H1 (cell line): ENCODE data around the gene MTX1. TPM values are rescaled to one million over a fixed set of nuclear protein-coding genes. Genes with fewer than 3 reads are reported as not detected.

Experiments
- CBX8 ChIP-seq: fragments of 300-800, 300-1000 bp; sonication (generic); IDR thresholded peaks from 2 replicates; pipeline ENCODE4 v1.7.1; 2016; ENCODE audit warnings: low read depth, low read length, borderline replicate concordance
- CEBPB ChIP-seq: IDR thresholded peaks from 2 replicates; pipeline ENCODE4 v1.6.1; 2012; ENCODE audit warnings: low read depth, low read length
- CHD1 ChIP-seq: IDR thresholded peaks from 2 replicates; pipeline ENCODE4 v1.6.1; 2012; ENCODE audit warnings: low read depth, low read length, improper control_type of control experiment
- CREB1 ChIP-seq: IDR thresholded peaks from 2 replicates; pipeline ENCODE4 v1.6.1; 2012; ENCODE audit warnings: inconsistent platforms
- CTBP2 ChIP-seq: IDR thresholded peaks from 2 replicates; pipeline ENCODE4 v1.7.0; 2011; ENCODE audit warnings: borderline replicate concordance, mild to moderate bottlenecking, moderate library complexity, mixed read lengths, low read length; ENCODE audit not compliant: insufficient read depth, insufficient read length
- EGR1 ChIP-seq: IDR thresholded peaks from 2 replicates; pipeline ENCODE4 v1.6.1; 2011; ENCODE audit warnings: low read depth, low read length, borderline replicate concordance
- EP300 ChIP-seq, 2 experiments: IDR thresholded peaks; 1 replicate in 1 of 2; 2 replicates in 1 of 2; pipeline ENCODE4 v1.6.1; 2011 to 2012; ENCODE audit warnings: low read depth in 2 of 2, low read length in 2 of 2, mild to moderate bottlenecking in 2 of 2, borderline replicate concordance in 1 of 2, inconsistent platforms in 1 of 2, moderate library complexity in 1 of 2
- FOSL1 ChIP-seq: IDR thresholded peaks from 2 replicates; pipeline ENCODE4 v1.6.1; 2011; ENCODE audit warnings: mild to moderate bottlenecking, low read depth, low read length, moderate library complexity; ENCODE audit not compliant: insufficient read depth
- JUND ChIP-seq: IDR thresholded peaks from 2 replicates; pipeline ENCODE4 v1.6.1; 2011; ENCODE audit warnings: mild to moderate bottlenecking, improper control_type of control experiment, low read length
- MAFK ChIP-seq: IDR thresholded peaks from 2 replicates; pipeline ENCODE4 v1.6.1; 2012; ENCODE audit warnings: low read depth, mild to moderate bottlenecking, improper control_type of control experiment, low read length
- NANOG ChIP-seq: IDR thresholded peaks from 2 replicates; pipeline ENCODE4 v1.6.1; 2011; ENCODE audit warnings: low read length, low read depth, mild to moderate bottlenecking, inconsistent platforms; ENCODE audit not compliant: insufficient read depth, poor library complexity, severe bottlenecking
- PHF8 ChIP-seq: fragments of 200-600 bp; sonication (generic); conservative IDR thresholded peaks from 2 replicates; pipeline ENCODE4 v1.7.1; 2012; ENCODE audit warnings: low read depth, mild to moderate bottlenecking, inconsistent platforms, low read length, moderate library complexity
- POLR2A ChIP-seq, 2 experiments: IDR thresholded peaks; 1 replicate in 1 of 2; 2 replicates in 1 of 2; pipeline ENCODE4 v1.6.1; 2011; ENCODE audit warnings: low read depth in 2 of 2, low read length in 2 of 2, mild to moderate bottlenecking in 2 of 2; ENCODE audit errors: control extremely low read depth in 1 of 2
- POU5F1 ChIP-seq: IDR thresholded peaks from 2 replicates; pipeline ENCODE4 v1.6.1; 2011; ENCODE audit warnings: low read depth, mild to moderate bottlenecking, low read length, moderate library complexity
- RBBP5 ChIP-seq: IDR thresholded peaks from 2 replicates; pipeline ENCODE4 v1.7.1; 2012; ENCODE audit warnings: low read depth, mild to moderate bottlenecking, inconsistent platforms, low read length, moderate library complexity, borderline replicate concordance
- RXRA ChIP-seq: IDR thresholded peaks from 2 replicates; pipeline ENCODE4 v1.6.1; 2011; ENCODE audit warnings: low read depth, mild to moderate bottlenecking, low read length, moderate library complexity; ENCODE audit not compliant: insufficient read depth
- SAP30 ChIP-seq: fragments of 300-600 bp; sonication (generic); IDR thresholded peaks from 2 replicates; pipeline ENCODE4 v1.7.1; 2012; ENCODE audit warnings: low read length, moderate library complexity, mild to moderate bottlenecking, inconsistent platforms; ENCODE audit not compliant: insufficient read depth, insufficient replicate concordance
- SIN3A ChIP-seq, 2 experiments: IDR thresholded peaks in 1 of 2; conservative IDR thresholded peaks in 1 of 2; 2 replicates each; pipeline ENCODE4 v1.6.1; 2011 to 2012; ENCODE audit warnings: low read length in 2 of 2, improper control_type of control experiment in 1 of 2, low read depth in 1 of 2, mild to moderate bottlenecking in 1 of 2
- SP4 ChIP-seq: IDR thresholded peaks from 2 replicates; pipeline ENCODE4 v1.6.1; 2012; ENCODE audit warnings: low read length, inconsistent platforms
- TBP ChIP-seq: IDR thresholded peaks from 2 replicates; pipeline ENCODE4 v1.6.1; 2011; ENCODE audit warnings: low read depth, low read length, improper control_type of control experiment
- TCF12 ChIP-seq: IDR thresholded peaks from 2 replicates; pipeline ENCODE4 v1.6.1; 2011; ENCODE audit warnings: low read depth, mild to moderate bottlenecking, low read length
- TEAD4 ChIP-seq: IDR thresholded peaks from 2 replicates; pipeline ENCODE4 v1.6.1; 2012; ENCODE audit warnings: low read depth, low read length, inconsistent platforms, mixed read lengths
- polyA plus RNA-seq, 7 experiments: library from polyadenylated mRNA; depleted of rRNA in 3 of 7; stranded (reverse) in 5 of 7; unstranded in 2 of 7; fragments of >200 nt in 5 of 7; fragments of 200-250 nt in 2 of 7; gene quantifications; 1 replicate in 5 of 7; 2 replicates in 1 of 7; 4 replicates in 1 of 7; pipeline versions ENCODE4 v1.2.1 to v1.2.3, GENCODE V29; 2011 to 2013; ENCODE audit warnings: missing spikeins in 2 of 7, mixed read lengths in 2 of 7
- total RNA-seq: library from RNA; stranded (reverse); fragmentation: NEBNext Ultra II Directional; extraction: Animal tissue kit (Norgen Biotek cat#: 25700); gene quantifications from 2 replicates; pipeline ENCODE4 v1.2.1, GENCODE V29; 2021
- TF ChIP-seq, protein P1 (sequence below): IDR thresholded peaks from 2 replicates; pipeline ENCODE4 v1.6.1; 2011; ENCODE audit warnings: low read length, improper control_type of control experiment

The MTX1 gene
- total and polyA plus RNA-seq, 2 of the 8 experiments (the other 6 are each of a cell fraction or from before 2014, with no cell fraction given), result 47.9 to 131 TPM

DNA sequence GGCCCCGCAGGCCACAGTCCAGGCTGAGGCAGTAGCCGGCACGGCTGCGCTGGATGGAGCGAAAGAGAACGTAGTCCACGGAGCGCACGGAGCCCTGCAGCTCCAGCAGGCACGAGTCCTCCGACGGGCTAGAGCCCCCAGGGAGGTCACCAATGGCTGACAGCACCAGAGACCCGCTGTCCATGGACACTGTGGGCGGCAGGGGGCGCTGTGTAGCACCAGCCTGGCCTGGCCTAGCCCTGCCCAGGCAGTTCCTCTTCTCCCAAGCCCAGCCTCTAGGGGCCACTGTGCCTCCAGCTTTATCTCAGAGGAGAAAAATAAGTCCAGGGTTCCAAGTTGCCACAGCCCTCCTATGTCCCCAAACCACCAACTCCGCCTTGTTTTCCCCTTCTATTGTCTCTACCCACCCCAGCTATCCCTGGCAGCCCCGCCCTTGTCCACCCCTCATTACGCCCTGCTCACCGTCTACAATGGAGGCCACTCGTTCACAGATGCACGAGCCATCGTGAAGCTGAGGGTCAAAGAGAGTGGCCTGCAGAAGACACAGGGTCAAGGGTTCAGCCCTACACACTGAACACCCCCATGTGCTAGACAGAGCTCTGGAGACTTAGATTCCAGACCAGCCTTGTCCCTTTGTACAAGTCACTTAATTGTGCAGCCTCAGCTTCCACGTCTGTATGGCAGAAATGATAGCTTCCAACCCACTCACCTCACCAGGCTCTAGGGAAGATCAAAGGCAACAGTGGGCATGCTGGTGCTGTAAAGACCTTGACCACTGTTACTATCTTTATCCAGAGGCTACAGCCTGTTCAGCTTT, 42.3 kb downstream of the MTX1 start (continued):
- TF ChIP-seq, protein P1, sequence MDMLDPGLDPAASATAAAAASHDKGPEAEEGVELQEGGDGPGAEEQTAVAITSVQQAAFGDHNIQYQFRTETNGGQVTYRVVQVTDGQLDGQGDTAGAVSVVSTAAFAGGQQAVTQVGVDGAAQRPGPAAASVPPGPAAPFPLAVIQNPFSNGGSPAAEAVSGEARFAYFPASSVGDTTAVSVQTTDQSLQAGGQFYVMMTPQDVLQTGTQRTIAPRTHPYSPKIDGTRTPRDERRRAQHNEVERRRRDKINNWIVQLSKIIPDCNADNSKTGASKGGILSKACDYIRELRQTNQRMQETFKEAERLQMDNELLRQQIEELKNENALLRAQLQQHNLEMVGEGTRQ, result no peak
- TF ChIP-seq FOSL1 (no peak), MAFK (no peak), SIN3A (conservative IDR thresholded peaks at IDR 0.05 in 1 of 2, IDR thresholded peaks at IDR 0.05 in 1 of 2; ENCODE audit: low read depth in 1 of 2, low read length in 2 of 2) (peak; percentile 89 to 94; a peak in 3 of 4 replicates), POLR2A (IDR thresholded peaks at IDR 0.05; ENCODE audit: control extremely low read depth in 1 of 2, low read depth in 2 of 2, low read length in 2 of 2) (no peak), RBBP5 (no peak), SAP30 (peak; percentile 41), CBX8 (no peak), CHD1 (no peak), EGR1 (no peak), EP300 (IDR thresholded peaks at IDR 0.05; ENCODE audit: borderline replicate concordance in 1 of 2, low read depth in 2 of 2, low read length in 2 of 2) (no peak), CEBPB (no peak), SP4 (peak; percentile 45; the same call in 1 of the 2 replicates), PHF8 (no peak; the same call in 1 of the 2 replicates), JUND (peak; percentile 77), TCF12 (no peak), CREB1 (peak; percentile 66), CTBP2 (no peak), TBP (no peak), POU5F1 (no peak), NANOG (no peak), TEAD4 (no peak), RXRA (no peak)
